RKO (cell line): ENCODE results near the gene KIF21B.
"Not testable (repeated sequence)": the region's sequence is repeated elsewhere in the genome, so short reads cannot be mapped to it uniquely, and the experiment has no call there.

Experiments used
- DNase-seq: peaks from one replicate; pipeline ENCODE4 v3.0.0-alpha.2; 2016; ENCODE audit warnings: low spot score

KIF21B gene

GRCh38 chr1:200971428-200971903 is 52.0 kb downstream of the KIF21B start:
- DNase-seq: no peak

- no peak for DNase-seq
Observed at GRCh38 chr1:200970771-200971427, 52.6 kb downstream of the KIF21B start.

DNA sequence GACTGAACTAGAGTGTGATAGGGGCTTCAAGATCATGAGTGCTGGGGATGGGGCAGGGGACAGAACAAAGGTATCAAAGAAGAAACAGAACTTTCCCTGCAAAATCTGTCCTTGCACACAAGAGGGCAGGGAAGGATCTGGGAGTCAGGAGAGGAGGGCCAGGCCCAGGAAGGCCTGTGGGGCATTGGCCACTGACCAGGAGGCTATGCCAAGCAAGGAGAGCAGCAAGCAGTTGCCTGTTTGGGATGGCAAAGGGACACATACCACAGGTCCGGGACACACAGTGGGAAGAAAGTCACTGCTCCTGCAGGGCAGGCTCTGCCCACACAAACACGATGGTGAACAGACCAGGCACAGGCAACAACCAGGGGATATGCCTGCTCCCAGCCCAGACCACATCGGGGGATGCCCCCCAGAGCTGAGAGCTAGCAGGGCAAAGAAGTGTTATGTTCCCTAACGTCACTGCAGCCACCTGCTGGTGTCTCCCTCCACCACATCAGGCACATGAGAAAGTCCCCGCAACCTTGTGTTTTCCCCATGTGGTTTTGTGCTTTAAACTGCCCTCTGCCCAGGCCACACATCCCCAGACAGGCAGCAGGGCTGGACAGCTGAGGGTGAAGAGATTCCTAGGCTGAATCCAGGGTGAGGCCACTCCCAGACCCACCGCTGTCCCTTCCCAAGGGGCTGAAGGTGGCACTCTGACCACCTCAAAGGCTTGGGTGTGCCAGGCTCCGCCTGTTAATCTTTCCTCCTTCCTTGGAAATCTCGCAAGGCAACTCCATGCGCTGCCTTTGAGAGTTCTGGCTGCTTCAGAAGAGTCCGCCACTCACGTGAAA is 53.6 kb downstream of the KIF21B start:
- no peak for DNase-seq

GRCh38 chr1:200968469-200969410 is 54.8 kb downstream of the KIF21B start:
- DNase-seq: no peak

- DNase-seq: no peak
Observed at GRCh38 chr1:200967693-200968468, 55.6 kb downstream of the KIF21B start.

- no peak for DNase-seq
Observed at GRCh38 chr1:200966934-200967333, 56.6 kb downstream of the KIF21B start.

- DNase-seq: no peak
Observed at GRCh38 chr1:200965111-200965805, 58.3 kb downstream of the KIF21B start.

- DNase-seq: not testable (repeated sequence)
Observed at GRCh38 chr1:200963888-200964287, 59.6 kb downstream of the KIF21B start.

DNA sequence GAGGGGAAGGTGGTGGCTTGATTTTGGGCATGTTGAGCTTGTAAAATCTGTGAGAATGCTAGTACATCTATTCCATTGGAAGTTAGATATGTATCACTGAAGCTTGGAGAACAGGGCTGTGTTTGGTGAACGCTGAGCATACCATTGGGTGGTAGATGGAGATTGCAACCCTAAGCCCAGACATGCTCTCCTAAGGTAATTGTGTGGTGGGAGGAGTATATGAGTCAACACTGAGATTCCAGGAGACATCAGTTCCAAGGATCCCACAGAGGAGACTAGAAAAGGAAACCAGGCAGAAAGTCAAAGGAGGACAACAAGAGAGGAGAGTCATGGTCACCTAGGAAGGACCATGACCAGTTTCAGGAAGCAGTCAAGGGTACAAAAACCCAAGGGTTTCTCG is 60.4 kb downstream of the KIF21B start:
- no peak for DNase-seq

DNA sequence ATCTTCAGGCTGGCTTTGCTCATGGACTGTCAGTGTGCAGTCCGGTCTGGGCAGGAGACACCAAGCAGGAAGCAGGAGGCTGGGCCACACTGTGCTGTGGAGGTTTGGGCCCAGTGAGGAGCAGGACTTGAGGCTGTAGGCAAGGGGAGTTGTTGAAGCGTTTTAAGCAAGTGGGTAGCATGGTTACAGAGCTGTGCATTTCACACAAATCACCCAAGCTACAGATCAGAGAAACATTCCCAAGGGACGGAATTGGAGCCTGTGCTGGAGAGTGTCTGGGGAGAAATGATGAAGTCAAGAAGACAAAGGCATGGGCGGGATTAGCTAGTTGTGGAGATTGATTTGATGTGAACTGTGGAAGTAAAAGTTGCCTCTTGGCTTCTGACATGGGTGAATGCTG is 60.9 kb downstream of the KIF21B start:
- no peak for DNase-seq

DNA sequence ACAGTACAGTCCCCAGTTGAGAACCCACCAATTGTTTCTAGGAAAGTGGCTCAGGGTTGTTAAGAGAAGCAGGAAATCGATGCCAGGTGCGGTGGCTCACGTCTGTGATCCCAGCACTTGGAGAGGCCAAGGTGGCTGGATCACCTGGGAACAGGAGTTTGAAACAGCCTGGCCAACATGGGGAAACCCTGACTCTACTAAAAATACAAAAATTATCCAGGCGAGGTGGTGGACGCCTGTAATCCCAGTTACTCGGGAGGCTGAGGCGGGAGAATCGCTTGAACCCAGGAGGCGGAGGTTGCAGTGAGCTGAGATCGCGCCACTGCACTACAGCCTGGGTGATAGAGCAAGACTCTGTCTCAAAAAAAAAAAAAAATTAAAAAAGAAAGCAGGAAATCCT is 61.4 kb downstream of the KIF21B start:
- DNase-seq: not testable (repeated sequence)

DNA sequence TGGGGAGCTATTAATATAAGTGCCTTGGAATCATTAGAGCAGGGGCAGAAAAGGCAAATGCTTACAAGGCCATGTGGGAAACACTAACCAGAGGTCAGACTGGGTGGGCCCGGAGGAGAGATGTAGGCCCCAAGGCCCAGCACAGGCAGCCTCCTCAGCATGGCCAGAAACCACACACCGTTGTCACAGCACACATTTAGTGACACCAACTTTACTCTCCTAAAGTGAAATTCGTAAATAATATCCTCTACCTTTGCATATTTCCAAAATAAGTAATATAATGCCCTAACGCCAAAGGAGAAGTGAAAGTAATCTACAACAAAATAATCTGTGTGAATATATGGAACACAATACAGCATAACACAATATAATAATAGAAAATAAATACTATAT is 62.6 kb downstream of the KIF21B start:
- no peak for DNase-seq

GRCh38 chr1:200960236-200960947 is 63.1 kb downstream of the KIF21B start:
- no peak for DNase-seq

DNA sequence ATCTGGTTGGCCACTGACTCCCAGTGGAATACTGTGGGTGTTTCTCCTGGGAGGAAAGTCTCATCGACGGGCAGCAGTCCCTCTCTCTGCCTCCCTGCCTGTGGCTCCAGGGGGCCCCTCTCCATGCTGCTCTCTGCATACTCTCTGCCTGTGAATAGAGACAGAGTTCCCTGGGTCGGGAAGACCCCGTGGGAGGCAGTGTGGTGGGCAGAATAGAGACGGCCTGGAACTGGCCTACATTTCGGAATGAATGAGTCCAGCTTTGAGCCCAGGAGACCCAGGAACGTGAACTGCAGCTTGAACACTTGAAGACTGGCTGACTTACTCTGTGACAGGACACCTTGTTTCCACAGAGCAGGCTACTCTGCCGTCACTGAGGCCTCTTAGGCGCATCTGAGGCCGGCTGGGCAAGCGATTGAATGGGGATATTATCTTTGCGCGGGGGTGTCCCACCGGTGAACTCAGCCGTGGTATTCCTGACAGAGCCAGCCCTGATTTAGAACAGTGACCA is 64.0 kb downstream of the KIF21B start:
- no peak for DNase-seq

DNA sequence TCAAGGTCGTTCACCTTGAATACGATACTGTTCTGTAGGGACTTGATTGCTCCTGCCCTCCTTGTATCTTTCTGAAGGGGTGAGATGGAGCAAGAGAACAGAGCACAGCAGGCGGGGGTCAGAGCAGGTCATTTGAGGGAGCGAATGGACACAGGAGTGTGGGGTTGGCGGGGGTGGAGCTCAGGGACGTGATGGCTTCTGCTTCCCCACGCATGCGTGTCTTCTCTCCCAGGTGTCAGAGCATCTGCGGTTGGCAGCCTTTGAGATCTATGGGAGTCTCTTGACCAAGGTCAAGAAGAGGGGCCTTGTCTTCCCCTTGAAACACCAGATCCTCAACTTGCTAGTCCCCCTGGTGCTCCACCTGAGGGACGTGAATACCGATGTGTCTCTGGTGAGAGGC is 64.9 kb downstream of the KIF21B start:
- DNase-seq: no peak

DNA sequence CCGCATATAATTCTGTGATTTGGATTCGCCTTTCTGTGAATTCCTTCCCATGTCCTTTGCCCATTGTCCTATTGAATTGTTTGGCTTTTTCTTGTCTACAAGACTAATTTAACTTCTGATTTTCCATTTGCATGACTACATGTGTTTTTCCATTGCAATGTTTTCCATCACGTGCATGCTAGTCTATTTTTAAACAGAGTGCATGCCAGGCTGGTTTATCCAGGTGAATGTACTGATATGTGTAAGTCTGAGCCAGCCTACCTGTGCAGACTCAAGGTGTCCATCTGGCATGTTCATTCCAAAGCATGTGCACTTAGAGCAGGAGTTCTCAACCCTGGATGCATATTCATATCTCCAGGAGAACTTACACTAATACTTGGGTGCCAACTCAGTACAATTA is 69.1 kb downstream of the KIF21B start:
- no peak for DNase-seq

- DNase-seq: no peak
Observed at GRCh38 chr1:200951016-200951415, 72.5 kb downstream of the KIF21B start.

GRCh38 chr1:200949626-200950025 is 73.9 kb downstream of the KIF21B start:
- DNase-seq: no peak

DNA sequence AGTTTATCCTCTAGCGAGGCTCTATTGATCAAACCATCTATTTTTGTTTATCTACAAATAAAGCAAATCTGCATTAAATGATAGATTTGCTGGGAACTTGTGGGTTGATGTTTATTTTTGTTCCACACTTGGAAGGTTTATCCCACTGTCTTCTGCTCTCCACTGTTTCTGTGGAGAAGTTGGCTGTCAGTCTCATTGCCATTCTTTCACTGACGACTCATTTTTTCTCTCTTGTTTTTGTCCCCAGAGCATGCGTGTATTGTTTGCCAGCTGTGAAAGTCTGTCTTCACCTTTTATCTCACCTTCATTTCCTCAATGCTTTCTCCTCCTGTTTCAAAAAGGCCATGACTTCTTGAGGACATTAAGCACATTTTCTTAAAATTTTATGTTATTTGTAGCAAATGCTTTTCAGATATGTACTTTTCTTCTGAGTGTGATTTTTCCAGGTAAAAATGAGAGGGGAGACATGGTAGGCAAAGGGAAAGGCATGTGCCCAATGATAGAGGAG is 76.4 kb downstream of the KIF21B start:
- DNase-seq: no peak

GRCh38 chr1:200945111-200945510 is 78.4 kb downstream of the KIF21B start:
- DNase-seq: no peak
